Activated naive CD4-positive, alpha-beta T cell treated with anti-CD3 and anti-CD28 coated beads, Interleukin-2, amount 50 U/mL, for 16 hours (primary cell): ENCODE data around the gene FOXD2.
"Not testable (repeated sequence)": the region's sequence is repeated elsewhere in the genome, so short reads cannot be mapped to it uniquely, and the experiment has no call there.

Source experiments
- DNase-seq: peaks from one replicate; pipeline ENCODE4 v3.0.0-alpha.2; 2020

FOXD2 gene

DNA sequence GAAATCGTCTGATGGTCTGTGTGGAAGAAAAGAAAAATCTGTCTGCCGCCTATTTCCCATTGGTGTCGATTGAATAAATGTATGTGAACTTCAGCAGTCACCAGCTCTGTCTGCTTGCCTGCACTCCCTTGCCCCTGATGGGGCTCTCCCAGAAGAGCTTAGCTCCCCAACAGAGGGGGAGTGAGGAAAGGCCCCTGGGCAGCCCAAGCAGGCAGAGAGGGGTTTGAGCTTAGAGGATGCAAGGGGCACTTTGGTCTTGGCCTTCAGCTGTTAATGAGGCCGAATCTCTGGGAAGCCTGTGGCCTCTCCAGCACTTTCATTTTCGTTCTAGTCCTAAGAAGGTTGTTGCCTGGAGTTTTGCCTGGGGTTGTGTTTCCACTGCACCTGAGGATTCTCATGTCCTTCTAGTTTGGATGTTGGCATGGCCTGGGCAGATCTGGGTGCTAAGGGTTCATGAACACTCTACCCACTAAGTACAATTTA lies 2.8 kb downstream of the FOXD2 start:
- DNase-seq, result no peak

- no peak for DNase-seq
These were observed 3.7 kb downstream of the FOXD2 start for GRCh38 chr1:47441450-47442106.

- DNase-seq, result no peak
These were observed 4.4 kb downstream of the FOXD2 start for GRCh38 chr1:47442202-47442601.

GRCh38 chr1:47442842-47443529 lies 5.1 kb downstream of the FOXD2 start:
- DNase-seq, result no peak

- DNase-seq, result no peak
These were observed 5.9 kb downstream of the FOXD2 start for GRCh38 chr1:47443530-47444296.

DNA sequence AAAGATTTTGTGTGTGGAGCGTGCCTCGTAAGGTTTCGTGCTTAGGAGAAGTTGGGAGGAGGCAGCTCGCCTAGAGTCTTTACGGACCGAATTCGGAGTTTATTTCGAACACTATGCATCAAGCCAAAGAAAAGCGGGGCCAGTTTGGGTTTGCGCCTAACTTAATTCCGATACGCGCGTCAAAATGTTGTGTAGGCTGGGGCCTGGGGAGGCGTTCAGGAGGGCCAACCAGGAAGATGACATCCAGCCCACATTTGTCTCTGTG lies 6.4 kb downstream of the FOXD2 start:
- no peak for DNase-seq

- DNase-seq, result no peak
These were observed 7.0 kb downstream of the FOXD2 start for GRCh38 chr1:47444562-47445465.

GRCh38 chr1:47445823-47446550 lies 8.1 kb downstream of the FOXD2 start:
- no peak for DNase-seq

- no peak for DNase-seq
These were observed 10.8 kb downstream of the FOXD2 start for GRCh38 chr1:47448462-47449222.

- DNase-seq, result no peak
These were observed 12.1 kb downstream of the FOXD2 start for GRCh38 chr1:47449822-47450552.

DNA sequence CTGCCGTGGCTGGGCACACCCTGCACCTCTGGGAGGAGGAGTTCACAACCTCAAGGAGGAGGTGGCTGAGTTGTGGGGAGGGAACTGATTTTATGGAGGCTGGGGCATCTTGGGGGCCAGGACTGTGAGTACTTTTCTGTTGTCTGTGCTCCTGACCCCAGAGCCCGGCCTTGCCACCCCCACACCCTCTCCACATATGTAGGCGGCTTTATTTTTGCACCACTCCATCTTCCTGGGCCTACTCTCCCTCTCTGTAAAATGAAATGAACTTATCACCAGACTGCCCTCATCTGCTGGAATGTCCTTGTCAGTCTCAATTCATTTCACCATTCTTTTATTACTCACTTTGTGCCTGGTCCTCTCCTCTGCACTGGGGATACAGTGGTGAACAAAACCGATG lies 12.8 kb downstream of the FOXD2 start:
- DNase-seq, result no peak

GRCh38 chr1:47452426-47452825 lies 14.6 kb downstream of the FOXD2 start:
- no peak for DNase-seq

- not testable (repeated sequence) for DNase-seq
These were observed 16.1 kb downstream of the FOXD2 start for GRCh38 chr1:47453910-47454309.

- no peak for DNase-seq
These were observed 18.4 kb downstream of the FOXD2 start for GRCh38 chr1:47456250-47456649.

DNA sequence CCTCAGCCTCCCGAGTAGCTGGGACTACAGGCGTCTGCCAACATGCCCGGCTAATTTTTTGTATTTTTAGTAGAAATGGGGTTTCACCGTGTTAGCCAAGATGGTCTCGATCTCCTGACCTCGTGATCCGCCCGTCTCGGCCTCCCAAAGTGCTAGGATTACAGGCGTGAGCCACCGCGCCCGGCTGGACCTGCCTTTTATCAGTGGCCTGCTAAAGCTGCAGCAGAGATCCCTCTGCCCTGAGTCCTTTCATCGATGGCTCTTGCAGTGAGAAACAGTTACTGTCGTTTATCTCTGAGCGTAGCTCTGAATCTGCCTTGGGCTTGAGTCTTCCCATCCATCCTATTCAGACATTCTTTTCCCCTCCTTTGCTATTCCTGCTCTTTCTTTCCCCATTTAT lies 19.7 kb downstream of the FOXD2 start:
- not testable (repeated sequence) for DNase-seq

GRCh38 chr1:47459253-47459788 lies 21.5 kb downstream of the FOXD2 start:
- DNase-seq, result no peak

GRCh38 chr1:47460040-47460439 lies 22.2 kb downstream of the FOXD2 start:
- no peak for DNase-seq

- DNase-seq, result no peak
These were observed 22.6 kb downstream of the FOXD2 start for GRCh38 chr1:47460456-47460855.

DNA sequence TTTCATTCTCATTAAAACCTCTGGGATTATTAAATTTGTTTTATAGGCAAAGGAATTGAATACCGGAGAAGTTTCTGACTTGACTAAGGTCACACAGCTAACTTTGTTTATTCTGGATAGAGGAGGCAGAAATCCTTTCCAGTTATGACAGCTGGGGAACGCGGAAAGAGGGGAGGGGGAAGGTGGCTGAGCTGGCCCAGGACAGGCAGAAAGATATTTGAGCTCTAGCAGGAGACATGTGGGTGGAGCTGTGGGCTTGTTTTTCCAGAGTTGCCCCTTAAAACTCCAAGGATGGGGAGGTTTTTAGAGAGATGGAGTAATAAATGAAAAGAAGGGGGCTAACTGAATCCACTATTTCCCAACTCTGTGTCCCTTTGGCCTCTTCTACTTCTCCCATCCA lies 27.8 kb downstream of the FOXD2 start:
- DNase-seq, result no peak

- DNase-seq, result no peak
These were observed 31.0 kb downstream of the FOXD2 start for GRCh38 chr1:47468709-47469389.
